Nephron progenitor cell (in vitro differentiated cells): ENCODE measurements around the gene SFMBT2.

Experiments used
- DNase-seq: peaks from one replicate; pipeline ENCODE4 v3.0.0; 2021
- H3K27ac Mint-ChIP-seq: 2 replicates; pipeline ENCODE4 v1.8.0; 2021; ENCODE audit warnings: mild to moderate bottlenecking, moderate library complexity, mixed read lengths
- H3K27me3 Mint-ChIP-seq: 2 replicates; pipeline ENCODE4 v1.8.0; 2021; ENCODE audit warnings: mild to moderate bottlenecking, low read depth, mixed read lengths; ENCODE audit not compliant: poor library complexity
- H3K36me3 Mint-ChIP-seq: 2 replicates; pipeline ENCODE4 v1.8.0; 2021; ENCODE audit warnings: low read depth, mixed read lengths
- H3K4me1 Mint-ChIP-seq: 2 replicates; pipeline ENCODE4 v1.8.0; 2021; ENCODE audit warnings: mixed read lengths
- H3K4me3 Mint-ChIP-seq: 2 replicates; pipeline ENCODE4 v1.8.0; 2021; ENCODE audit warnings: mild to moderate bottlenecking, moderate library complexity, mixed read lengths
- H3K9me3 Mint-ChIP-seq: 2 replicates; pipeline ENCODE4 v1.8.0; 2021; ENCODE audit warnings: mild to moderate bottlenecking, moderate library complexity, mixed read lengths
- TF ChIP-seq, protein P1 (sequence below): fragments of 200-600 bp; sonication (generic); IDR thresholded peaks from 2 replicates; pipeline ENCODE4 v1.5.0; 2021; ENCODE audit warnings: antibody characterized with exemption

Gene SFMBT2

DNA sequence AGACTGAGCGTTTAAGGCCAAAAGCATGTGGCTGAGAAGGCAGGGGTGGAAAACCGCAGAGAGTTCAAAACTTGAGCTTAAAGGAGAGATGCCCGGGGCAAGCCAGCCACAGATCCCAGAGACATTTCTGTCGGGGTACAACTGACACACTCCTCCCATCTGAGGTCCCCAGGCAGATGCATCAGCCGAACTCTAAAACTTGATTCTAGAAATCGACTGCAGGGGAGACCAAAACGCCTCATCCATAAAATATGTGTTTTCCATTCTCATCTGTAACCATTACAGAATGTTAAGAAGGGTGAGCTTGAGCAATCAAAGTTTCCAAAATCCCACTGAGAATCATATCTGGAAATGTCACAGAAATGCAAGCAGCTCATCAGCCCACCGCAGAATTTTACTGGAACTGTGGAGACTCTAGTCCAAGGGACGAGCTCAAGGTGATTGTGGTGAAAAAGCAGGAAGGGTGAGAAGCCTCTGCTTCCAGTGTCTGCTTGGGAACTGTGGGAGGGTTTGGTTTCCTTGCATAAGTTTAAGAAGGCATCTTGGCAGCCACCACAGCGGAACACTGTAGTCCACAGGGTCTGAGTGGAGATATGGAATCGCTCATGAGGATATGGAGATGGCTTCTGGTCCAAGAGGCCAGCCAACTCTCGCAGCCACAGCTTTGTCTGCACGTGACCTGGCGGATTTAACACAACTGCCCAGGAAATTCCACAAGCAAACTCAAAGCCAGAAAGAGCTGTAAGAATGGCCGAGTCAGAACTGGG, 249.2 kb downstream of the SFMBT2 start:
- Mint-ChIP-seq H3K36me3 (peaks cover 47% of the 10 kb centered on the region), H3K27ac (no peak overlapping the region), H3K9me3 (no peaks in the 10 kb centered on the region), H3K4me3 (no peak overlapping the region), H3K27me3 (no peaks in the 10 kb centered on the region), H3K4me1 (peaks cover 68% of the 10 kb centered on the region)
- TF ChIP-seq, protein P1, sequence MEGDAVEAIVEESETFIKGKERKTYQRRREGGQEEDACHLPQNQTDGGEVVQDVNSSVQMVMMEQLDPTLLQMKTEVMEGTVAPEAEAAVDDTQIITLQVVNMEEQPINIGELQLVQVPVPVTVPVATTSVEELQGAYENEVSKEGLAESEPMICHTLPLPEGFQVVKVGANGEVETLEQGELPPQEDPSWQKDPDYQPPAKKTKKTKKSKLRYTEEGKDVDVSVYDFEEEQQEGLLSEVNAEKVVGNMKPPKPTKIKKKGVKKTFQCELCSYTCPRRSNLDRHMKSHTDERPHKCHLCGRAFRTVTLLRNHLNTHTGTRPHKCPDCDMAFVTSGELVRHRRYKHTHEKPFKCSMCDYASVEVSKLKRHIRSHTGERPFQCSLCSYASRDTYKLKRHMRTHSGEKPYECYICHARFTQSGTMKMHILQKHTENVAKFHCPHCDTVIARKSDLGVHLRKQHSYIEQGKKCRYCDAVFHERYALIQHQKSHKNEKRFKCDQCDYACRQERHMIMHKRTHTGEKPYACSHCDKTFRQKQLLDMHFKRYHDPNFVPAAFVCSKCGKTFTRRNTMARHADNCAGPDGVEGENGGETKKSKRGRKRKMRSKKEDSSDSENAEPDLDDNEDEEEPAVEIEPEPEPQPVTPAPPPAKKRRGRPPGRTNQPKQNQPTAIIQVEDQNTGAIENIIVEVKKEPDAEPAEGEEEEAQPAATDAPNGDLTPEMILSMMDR = no peak
- no peak for DNase-seq

DNA sequence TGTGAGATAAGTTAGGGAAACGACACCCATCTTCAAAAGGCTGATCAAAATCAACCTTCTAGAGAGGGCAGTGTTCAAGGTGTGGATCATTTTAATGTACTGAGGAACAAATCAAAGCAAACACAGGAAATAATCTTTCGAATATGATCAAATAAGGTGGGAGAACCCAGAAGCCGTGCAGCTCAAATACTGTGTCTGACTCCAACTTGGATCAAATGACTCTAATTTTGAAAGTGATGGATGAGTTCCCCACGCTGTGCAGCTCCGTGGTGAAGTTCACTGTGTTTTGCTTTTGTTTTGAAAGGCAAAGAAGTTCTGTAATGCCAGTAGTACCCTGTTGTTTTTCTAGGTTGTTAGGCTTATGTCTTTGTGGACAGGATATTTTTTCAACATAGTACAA, 250.9 kb downstream of the SFMBT2 start:
- no peak overlapping the region for H3K27ac Mint-ChIP-seq
- H3K27me3 Mint-ChIP-seq = no peaks in the 10 kb centered on the region
- H3K36me3 Mint-ChIP-seq = peaks cover 46% of the 10 kb centered on the region
- no peak for DNase-seq
- H3K4me1 Mint-ChIP-seq = peaks cover 58% of the 10 kb centered on the region
- H3K9me3 Mint-ChIP-seq = no peaks in the 10 kb centered on the region
- TF ChIP-seq, protein P1 = no peak
- no peak overlapping the region for H3K4me3 Mint-ChIP-seq

DNA sequence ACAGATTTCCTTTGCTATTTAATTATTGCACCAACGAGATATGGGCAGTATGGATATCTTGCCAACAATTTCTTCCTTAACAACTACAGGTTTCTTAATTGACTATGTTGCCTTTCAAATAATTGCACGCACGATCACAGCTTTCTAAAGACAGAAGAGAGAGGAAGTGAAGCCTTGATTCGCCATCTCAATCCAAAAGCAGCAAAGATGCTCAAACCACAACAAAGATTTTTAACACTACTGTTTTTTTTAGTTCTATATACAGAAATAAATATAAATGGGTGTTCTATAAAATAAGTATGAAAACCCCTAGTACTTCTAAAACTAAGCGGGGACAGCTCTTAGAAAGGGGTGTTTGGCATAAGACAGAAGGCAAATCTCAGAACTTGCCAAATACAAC, 251.3 kb downstream of the SFMBT2 start:
- H3K4me3 Mint-ChIP-seq = no peak overlapping the region
- H3K9me3 Mint-ChIP-seq = no peaks in the 10 kb centered on the region
- H3K4me1 Mint-ChIP-seq = peaks cover 54% of the 10 kb centered on the region
- peaks cover 46% of the 10 kb centered on the region for H3K36me3 Mint-ChIP-seq
- no peak for DNase-seq
- peak overlapping the region; percentile 58 for H3K27ac Mint-ChIP-seq
- TF ChIP-seq, protein P1 = no peak
- no peaks in the 10 kb centered on the region for H3K27me3 Mint-ChIP-seq

DNA sequence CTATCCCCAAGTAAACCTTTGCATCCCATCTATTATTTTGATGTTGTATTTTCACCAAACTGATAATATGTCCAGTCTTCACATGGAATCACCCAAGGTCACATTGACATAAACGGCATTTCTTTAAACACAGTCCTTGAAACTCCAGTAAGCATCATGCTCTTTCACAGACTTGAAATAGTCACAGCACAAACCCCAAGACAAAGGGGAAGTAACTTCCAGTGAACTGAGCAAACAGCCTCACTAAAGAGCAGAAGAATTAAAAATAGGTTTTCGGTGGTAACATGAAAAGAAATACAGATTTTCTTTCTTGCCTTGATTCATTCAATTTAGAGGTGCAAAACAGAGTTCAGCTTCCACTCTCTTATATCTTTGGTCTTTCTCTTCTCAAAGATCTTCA, 253.7 kb downstream of the SFMBT2 start:
- no peak for DNase-seq
- peaks cover 6% of the 10 kb centered on the region for H3K27me3 Mint-ChIP-seq

DNA sequence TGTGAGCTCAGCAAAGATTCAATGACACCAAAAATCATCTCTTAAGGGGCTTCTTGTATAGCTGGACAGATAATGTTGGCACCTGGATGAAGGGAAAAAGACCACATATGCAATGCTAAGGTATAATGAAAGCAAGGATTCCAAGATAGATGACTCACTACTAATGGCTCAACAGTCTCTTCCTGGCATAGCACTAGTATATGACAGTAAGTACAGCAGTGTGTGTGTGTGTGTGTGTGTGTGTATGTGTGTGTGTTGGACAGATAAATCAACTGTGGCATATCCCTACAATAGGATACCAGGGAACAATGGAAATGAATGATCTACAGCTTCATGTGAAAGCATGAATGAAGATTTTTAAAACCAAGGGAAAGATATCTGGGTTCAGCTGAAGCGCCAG, 257.1 kb downstream of the SFMBT2 start:
- H3K4me1 Mint-ChIP-seq = peaks cover 11% of the 10 kb centered on the region
- H3K9me3 Mint-ChIP-seq = no peaks in the 10 kb centered on the region
- H3K27me3 Mint-ChIP-seq = peaks cover 23% of the 10 kb centered on the region
- no peak overlapping the region for H3K4me3 Mint-ChIP-seq
- no peak overlapping the region for H3K27ac Mint-ChIP-seq
- H3K36me3 Mint-ChIP-seq = peaks cover 4% of the 10 kb centered on the region
- TF ChIP-seq, protein P1 = no peak
- DNase-seq = no peak

More for the DNA sequence above, 253.7 kb downstream of the SFMBT2 start:
- Mint-ChIP-seq H3K9me3 (no peaks in the 10 kb centered on the region), H3K27ac (no peak overlapping the region), H3K4me1 (peaks cover 43% of the 10 kb centered on the region), H3K4me3 (no peak overlapping the region), H3K36me3 (peaks cover 30% of the 10 kb centered on the region)
- TF ChIP-seq, protein P1 = no peak

DNA sequence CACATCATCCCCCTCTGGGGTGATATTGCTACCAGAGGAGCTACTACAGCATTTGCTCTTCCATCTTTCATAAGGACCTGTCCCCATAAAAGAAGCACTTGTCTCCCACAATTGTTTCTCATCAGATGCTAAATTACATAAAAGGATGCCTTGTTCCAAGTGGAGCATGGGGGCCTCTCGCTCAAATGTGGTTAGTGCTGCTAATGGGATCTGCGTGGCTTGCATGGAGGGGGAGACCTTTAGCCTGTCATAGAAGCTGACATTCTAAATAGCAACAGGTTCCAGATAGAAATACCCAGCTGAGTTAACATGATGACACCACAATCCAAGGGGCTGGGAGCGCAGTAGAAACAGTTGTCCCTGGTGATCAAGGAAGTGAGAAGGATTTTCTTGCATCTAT, 257.9 kb downstream of the SFMBT2 start:
- Mint-ChIP-seq H3K4me3 (no peak overlapping the region), H3K4me1 (peaks cover 3% of the 10 kb centered on the region), H3K36me3 (no peaks in the 10 kb centered on the region), H3K27ac (no peak overlapping the region), H3K27me3 (peaks cover 28% of the 10 kb centered on the region), H3K9me3 (no peaks in the 10 kb centered on the region)
- no peak for DNase-seq
- TF ChIP-seq, protein P1 = no peak
